Left lung (tissue), 10 donors: Measurements from ENCODE around the gene EFR3B. TPM values are rescaled to one million over a fixed set of nuclear protein-coding genes. Genes with fewer than 3 reads are reported as not detected.

ENCODE experiments used
- ATAC-seq: fragments of 200-7000 bp; cut with Tn5 transposase; one replicate; pipeline ENCODE4 v1.9.1; 2020; ENCODE audit warnings: moderate library complexity
- DNase-seq, 4 donors: peaks; one replicate each; pipeline ENCODE4 v3.0.0-alpha.2; 2013 to 2020
- H3K27ac ChIP-seq, 2 donors: fragments of 200-600 bp; sonication (generic) in 1 of 2; one replicate each; pipeline versions ENCODE4 v1.5.0 to v1.8.0; 2020 to 2021
- H3K27me3 ChIP-seq, 2 donors: fragments of 200-600 bp; sonication (generic) in 1 of 2; one replicate each; pipeline versions ENCODE4 v1.5.0 to v1.8.0; 2020 to 2021
- H3K36me3 ChIP-seq, 2 donors: fragments of 200-600 bp; sonication (generic) in 1 of 2; one replicate each; pipeline versions ENCODE4 v1.5.0 to v1.8.0; 2020 to 2021
- H3K4me1 ChIP-seq, 2 donors: fragments of 200-600 bp; one replicate each; pipeline ENCODE4 v1.8.0; 2021
- H3K4me3 ChIP-seq, 2 donors: fragments of 200-600 bp; sonication (generic) in 1 of 2; one replicate each; pipeline versions ENCODE4 v1.5.0 to v1.8.0; 2020 to 2021; ENCODE audit warnings: mild to moderate bottlenecking in 1 of 2
- H3K9me3 ChIP-seq, 2 donors: fragments of 200-600 bp; sonication (generic) in 1 of 2; one replicate each; pipeline versions ENCODE4 v1.5.0 to v1.8.0; 2020 to 2021
- CTCF ChIP-seq, 2 donors: fragments of 200-600 bp; sonication (generic) in 1 of 2; IDR thresholded peaks; one replicate each; pipeline versions ENCODE4 v1.5.0 to v1.8.0; 2021; ENCODE audit warnings: antibody characterized with exemption in 2 of 2
- intact Hi-C, 2 donors: fragments of 100-400 bp; cut with DNase I; formaldehyde crosslinking; loops; one replicate each; pipeline versions ENCODE4 v1.11.2 to v1.14.2; 2022
- polyA plus RNA-seq, 6 donors: library from polyadenylated mRNA; unstranded; fragments of 120-200 nt; gene quantifications; one replicate each; pipeline ENCODE4 v1.2.1, GENCODE V29; 2013; ENCODE audit not compliant: insufficient read length in 6 of 6
- total RNA-seq, 2 donors: library from RNA; stranded (reverse); fragmentation: NEBNext Ultra II Directional; extraction: Animal tissue kit (Norgen Biotek cat#: 25700); gene quantifications; one replicate each; pipeline ENCODE4 v1.2.1, GENCODE V29; 2021
- donor health status: DM: no; HTN: yes; CAD: no.
- donor health status: DM: no; HTN: no; CAD: no.

The EFR3B gene
- total and polyA plus RNA-seq, 8 donors: 2.4 to 10.5 (median 7.6) TPM

- Histone ChIP-seq H3K27ac (no peak overlapping the region), H3K27me3 (peaks cover 0 to 31% of the 10 kb centered on the region in 2 donors), H3K4me3 (no peak overlapping the region), H3K4me1 (no peaks in the 10 kb centered on the region), H3K36me3 (no peaks in the 10 kb centered on the region), H3K9me3 (peaks cover 0 to 1% of the 10 kb centered on the region in 2 donors)
- no peak for TF ChIP-seq CTCF (IDR thresholded peaks at IDR 0.05)
- DNase-seq: no peak
- ATAC-seq: no peak
- intact Hi-C loops: no loop called here
Observed at GRCh38 chr2:25178976-25179375, 137.1 kb downstream of the EFR3B start.

GRCh38 chr2:25184254-25184653 lies 142.4 kb downstream of the EFR3B start:
- Histone ChIP-seq H3K9me3 (peaks cover 0 to 1% of the 10 kb centered on the region in 2 donors), H3K36me3 (no peaks in the 10 kb centered on the region), H3K4me1 (no peaks in the 10 kb centered on the region), H3K4me3 (no peak overlapping the region), H3K27me3 (peaks cover 0 to 13% of the 10 kb centered on the region in 2 donors), H3K27ac (no peak overlapping the region)
- intact Hi-C loops: no loop called here
- ATAC-seq (no peak), DNase-seq (peak in 1 of 4 donors; percentile 22)
- no peak for TF ChIP-seq CTCF (IDR thresholded peaks at IDR 0.05)

GRCh38 chr2:25187729-25188350 lies 146.0 kb downstream of the EFR3B start:
- H3K4me3 ChIP-seq: no peak overlapping the region
- H3K9me3 ChIP-seq: no peaks in the 10 kb centered on the region
- H3K36me3 ChIP-seq: no peaks in the 10 kb centered on the region
- ATAC-seq: no peak
- no peak for DNase-seq
- no peaks in the 10 kb centered on the region for H3K27me3 ChIP-seq
- H3K27ac ChIP-seq: no peak overlapping the region
- no peaks in the 10 kb centered on the region for H3K4me1 ChIP-seq
- no peak for TF ChIP-seq CTCF (IDR thresholded peaks at IDR 0.05)
- intact Hi-C loops: no loop called here

- ATAC-seq: no peak
Observed at GRCh38 chr2:25188405-25188804, 146.5 kb downstream of the EFR3B start.

GRCh38 chr2:25190536-25190935 lies 148.7 kb downstream of the EFR3B start:
- H3K36me3 ChIP-seq: no peaks in the 10 kb centered on the region
- H3K27ac ChIP-seq: no peak overlapping the region
- H3K9me3 ChIP-seq: no peaks in the 10 kb centered on the region
- no peaks in the 10 kb centered on the region for H3K27me3 ChIP-seq
- DNase-seq (no peak), ATAC-seq (no peak)
- TF ChIP-seq CTCF (IDR thresholded peaks at IDR 0.05): no peak
- no peaks in the 10 kb centered on the region for H3K4me1 ChIP-seq
- intact Hi-C loops: loop anchor here in 1 of 2 donors (10.0 kb wide), 1 partner anchor 216 kb away; the partner anchor contains the start of gene DNAJC27
- H3K4me3 ChIP-seq: no peak overlapping the region

More at GRCh38 chr2:25188405-25188804, 146.5 kb downstream of the EFR3B start:
- no peaks in the 10 kb centered on the region for H3K27me3 ChIP-seq
- no peak for DNase-seq
- no peaks in the 10 kb centered on the region for H3K9me3 ChIP-seq
- intact Hi-C loops: no loop called here
- H3K27ac ChIP-seq: no peak overlapping the region
- no peak overlapping the region for H3K4me3 ChIP-seq
- no peaks in the 10 kb centered on the region for H3K36me3 ChIP-seq
- H3K4me1 ChIP-seq: no peaks in the 10 kb centered on the region
- TF ChIP-seq CTCF (IDR thresholded peaks at IDR 0.05): no peak
